SU-DHL-6 (cell line): Measurements from ENCODE around the gene NACC2.

Experiments
- H2AFZ ChIP-seq: fragments of 200-600 bp; sonication (generic); 2 replicates; pipeline ENCODE4 v1.6.1; 2014; ENCODE audit warnings: low read depth, mild to moderate bottlenecking, moderate library complexity, mixed read lengths, antibody characterized with exemption, low read length; ENCODE audit not compliant: severe bottlenecking
- H3F3A ChIP-seq: fragments of 200-600 bp; shearing (Covaris generic); 2 replicates; pipeline ENCODE4 v1.6.0; 2016; ENCODE audit warnings: antibody characterized with exemption, mild to moderate bottlenecking; ENCODE audit not compliant: insufficient read depth
- H3K27ac ChIP-seq: fragments of 200-600 bp; sonication (generic); 2 replicates; pipeline ENCODE4 v1.5.1; 2016; ENCODE audit warnings: low read depth, mild to moderate bottlenecking, low read length, moderate library complexity, mixed read lengths
- H3K27me3 ChIP-seq: fragments of 200-600 bp; sonication (generic), shearing (Covaris generic); 2 replicates; pipeline ENCODE4 v1.6.0; 2014; ENCODE audit warnings: mild to moderate bottlenecking, low read length
- H3K36me3 ChIP-seq: fragments of 200-600 bp; sonication (generic); 2 replicates; pipeline ENCODE4 v1.6.1; 2014; ENCODE audit warnings: mild to moderate bottlenecking, low read length, mixed read lengths
- H3K4me2 ChIP-seq: fragments of 300-600, 200-600 bp; shearing (Covaris generic), sonication (generic); 2 replicates; pipeline ENCODE4 v1.6.0; 2014; ENCODE audit warnings: low read length, low read depth, mild to moderate bottlenecking; ENCODE audit not compliant: poor library complexity, severe bottlenecking
- H3K4me3 ChIP-seq: fragments of 200-600 bp; sonication (generic); 2 replicates; pipeline ENCODE4 v1.5.1; 2014; ENCODE audit warnings: antibody characterized with exemption, low read length, mild to moderate bottlenecking, mixed read lengths; ENCODE audit not compliant: insufficient read depth, poor library complexity, severe bottlenecking
- H3K79me2 ChIP-seq: fragments of 200-600 bp; sonication (generic); 2 replicates; pipeline ENCODE4 v1.6.1; 2014; ENCODE audit warnings: mild to moderate bottlenecking, low read length, moderate library complexity; ENCODE audit not compliant: insufficient read depth
- H3K9ac ChIP-seq: fragments of 200-600 bp; sonication (generic); 2 replicates; pipeline ENCODE4 v1.7.0; 2014; ENCODE audit warnings: mild to moderate bottlenecking, low read length
- H3K9me2 ChIP-seq: fragments of 200-600 bp; sonication (generic); replicated peaks from 2 replicates; pipeline ENCODE4 v1.6.1; 2014; ENCODE audit warnings: low read length; ENCODE audit not compliant: insufficient read depth
- H3K9me3 ChIP-seq: fragments of 200-600 bp; sonication (generic); 2 replicates; pipeline ENCODE4 v1.6.1; 2014; ENCODE audit warnings: low read length, mixed read lengths; ENCODE audit not compliant: insufficient read depth
- H4K20me1 ChIP-seq: fragments of 200-600 bp; sonication (generic); 2 replicates; pipeline ENCODE4 v1.6.1; 2014; ENCODE audit warnings: low read depth, mild to moderate bottlenecking, antibody characterized with exemption, low read length, moderate library complexity, mixed read lengths
- EZH2phosphoT487 ChIP-seq: fragments of 200-600 bp; sonication (generic), shearing (Covaris generic); conservative IDR thresholded peaks from 2 replicates; pipeline ENCODE4 v1.6.1; 2018; ENCODE audit warnings: mild to moderate bottlenecking, antibody characterized with exemption, low read length, moderate library complexity, mixed read lengths
- TF ChIP-seq, protein P1 (sequence below): fragments of 200-600 bp; sonication (generic); IDR thresholded peaks from one replicate; pipeline ENCODE4 v1.5.1; 2017; ENCODE audit warnings: antibody characterized with exemption, mild to moderate bottlenecking, low read length, moderate library complexity; ENCODE audit not compliant: insufficient read depth, poor library complexity, severe bottlenecking

NACC2 gene

DNA sequence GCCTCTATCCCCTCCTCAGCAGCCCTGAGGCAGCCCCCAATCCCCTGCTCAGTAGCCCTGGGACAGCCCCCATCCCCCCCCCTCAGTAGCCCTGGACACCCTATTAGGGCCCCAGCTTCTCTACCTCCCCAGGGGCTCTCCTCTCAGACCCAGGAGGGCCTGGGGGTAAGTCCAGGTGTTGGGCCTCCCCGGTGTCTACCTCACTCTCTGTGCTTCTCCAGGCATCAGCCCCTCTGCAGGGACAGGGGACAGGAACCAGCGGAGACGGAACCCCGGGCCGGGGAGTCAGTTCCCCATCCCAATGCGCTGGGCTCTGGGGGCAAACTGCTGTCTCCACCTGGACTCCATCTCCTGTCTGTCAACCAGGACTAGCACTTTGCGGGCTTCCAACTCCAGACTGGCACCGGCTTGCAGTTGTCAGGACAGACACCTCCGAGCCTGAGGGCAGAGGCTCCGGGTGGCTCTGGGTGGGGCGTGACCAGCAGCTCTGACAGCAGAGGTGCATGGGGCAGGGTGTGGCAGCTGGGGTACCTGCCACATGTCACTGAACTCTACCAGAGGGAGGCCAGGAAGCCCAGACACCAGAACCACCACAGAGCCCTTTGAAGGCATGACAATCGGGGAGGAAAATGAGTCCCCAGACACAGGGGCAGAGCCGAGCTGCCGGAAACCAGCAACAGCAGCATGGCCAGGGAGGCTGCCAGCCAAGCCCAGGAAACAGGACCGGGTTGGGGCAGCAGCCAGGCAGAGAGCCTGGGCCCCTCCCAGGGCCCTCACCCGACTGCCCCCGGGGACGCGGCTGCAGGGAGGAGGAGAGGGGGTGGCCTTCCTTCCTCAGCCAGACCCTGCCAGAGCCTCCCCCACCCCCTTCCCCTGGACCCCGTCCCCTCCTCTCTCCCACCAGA is 116.2 kb downstream of the NACC2 start:
- Histone ChIP-seq H3K4me2 (no peak overlapping the region), H3K27ac (no peak overlapping the region), H3K27me3 (no peaks in the 10 kb centered on the region), H2AFZ (no peak overlapping the region), H3K9ac (no peak overlapping the region), H3K9me3 (no peaks in the 10 kb centered on the region), H3K9me2 (no peaks in the 10 kb centered on the region), H3K36me3 (no peaks in the 10 kb centered on the region), H3K79me2 (no peaks in the 10 kb centered on the region), H3F3A (no peaks in the 10 kb centered on the region), H3K4me3 (no peak overlapping the region), H4K20me1 (no peaks in the 10 kb centered on the region)
- no peak for TF ChIP-seq EZH2phosphoT487
- TF ChIP-seq, protein P1, sequence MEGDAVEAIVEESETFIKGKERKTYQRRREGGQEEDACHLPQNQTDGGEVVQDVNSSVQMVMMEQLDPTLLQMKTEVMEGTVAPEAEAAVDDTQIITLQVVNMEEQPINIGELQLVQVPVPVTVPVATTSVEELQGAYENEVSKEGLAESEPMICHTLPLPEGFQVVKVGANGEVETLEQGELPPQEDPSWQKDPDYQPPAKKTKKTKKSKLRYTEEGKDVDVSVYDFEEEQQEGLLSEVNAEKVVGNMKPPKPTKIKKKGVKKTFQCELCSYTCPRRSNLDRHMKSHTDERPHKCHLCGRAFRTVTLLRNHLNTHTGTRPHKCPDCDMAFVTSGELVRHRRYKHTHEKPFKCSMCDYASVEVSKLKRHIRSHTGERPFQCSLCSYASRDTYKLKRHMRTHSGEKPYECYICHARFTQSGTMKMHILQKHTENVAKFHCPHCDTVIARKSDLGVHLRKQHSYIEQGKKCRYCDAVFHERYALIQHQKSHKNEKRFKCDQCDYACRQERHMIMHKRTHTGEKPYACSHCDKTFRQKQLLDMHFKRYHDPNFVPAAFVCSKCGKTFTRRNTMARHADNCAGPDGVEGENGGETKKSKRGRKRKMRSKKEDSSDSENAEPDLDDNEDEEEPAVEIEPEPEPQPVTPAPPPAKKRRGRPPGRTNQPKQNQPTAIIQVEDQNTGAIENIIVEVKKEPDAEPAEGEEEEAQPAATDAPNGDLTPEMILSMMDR, result no peak

DNA sequence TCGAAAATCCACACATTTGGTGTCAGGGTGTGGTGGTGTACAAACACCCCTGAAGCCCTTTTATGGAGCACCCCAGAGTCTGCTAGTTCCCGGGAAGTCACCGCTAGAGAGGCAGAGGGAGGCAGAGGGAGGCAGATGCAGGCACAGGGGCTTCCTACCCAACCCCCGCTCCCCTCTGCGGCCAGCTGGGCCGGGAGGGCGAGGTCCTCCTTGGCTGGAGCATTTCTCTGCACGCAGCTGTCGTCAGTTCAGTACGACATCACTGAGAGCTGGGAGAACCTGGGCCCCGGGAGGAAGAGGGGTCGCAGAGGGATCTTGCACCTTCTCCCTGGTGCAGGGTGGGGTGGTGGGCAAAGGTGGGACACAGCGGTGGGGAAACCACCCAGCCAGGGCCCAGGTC is 118.1 kb downstream of the NACC2 start:
- Histone ChIP-seq H3F3A (no peaks in the 10 kb centered on the region), H3K4me3 (no peak overlapping the region), H4K20me1 (no peaks in the 10 kb centered on the region), H2AFZ (no peak overlapping the region), H3K27me3 (no peaks in the 10 kb centered on the region), H3K79me2 (no peaks in the 10 kb centered on the region), H3K36me3 (no peaks in the 10 kb centered on the region), H3K9ac (no peak overlapping the region), H3K9me2 (no peaks in the 10 kb centered on the region), H3K4me2 (no peak overlapping the region), H3K27ac (no peak overlapping the region), H3K9me3 (no peaks in the 10 kb centered on the region)
- TF ChIP-seq, protein P1, result no peak
- TF ChIP-seq EZH2phosphoT487, result no peak

DNA sequence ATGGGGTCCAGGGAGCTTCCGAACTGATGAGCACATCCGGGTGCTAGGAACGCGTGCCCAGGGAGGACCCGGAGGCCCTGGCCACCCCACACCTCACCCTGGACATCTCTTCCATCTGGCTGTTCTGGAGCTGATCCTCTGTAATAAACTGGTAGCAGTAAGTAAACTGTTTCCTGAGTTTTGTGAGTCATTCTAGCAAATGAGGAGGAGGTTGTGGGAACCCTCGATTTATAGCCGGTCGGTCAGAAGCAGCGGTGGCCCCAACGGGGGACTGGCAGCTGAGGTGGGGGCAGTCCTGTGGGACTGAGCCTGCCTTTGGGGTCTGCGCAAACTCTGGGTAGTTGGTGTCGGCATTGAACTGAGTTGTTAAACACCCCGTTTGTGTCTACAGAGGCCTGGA is 118.6 kb downstream of the NACC2 start:
- Histone ChIP-seq H3F3A (no peaks in the 10 kb centered on the region), H3K27ac (no peak overlapping the region), H3K9me3 (no peaks in the 10 kb centered on the region), H4K20me1 (no peaks in the 10 kb centered on the region), H2AFZ (no peak overlapping the region), H3K9me2 (no peaks in the 10 kb centered on the region), H3K4me3 (no peak overlapping the region), H3K27me3 (no peaks in the 10 kb centered on the region), H3K36me3 (no peaks in the 10 kb centered on the region), H3K79me2 (no peaks in the 10 kb centered on the region), H3K9ac (no peak overlapping the region), H3K4me2 (no peak overlapping the region)
- TF ChIP-seq, protein P1, result no peak
- TF ChIP-seq EZH2phosphoT487, result no peak
